WTC11 (cell line): ENCODE data around the gene IFT122. TPM values are rescaled to one million over a fixed set of nuclear protein-coding genes. Genes with fewer than 3 reads are reported as not detected.

ENCODE experiments used
- ATAC-seq: fragments of 200-7000 bp; cut with Tn5 transposase; 2 replicates; pipeline ENCODE4 v1.10.0; 2021; ENCODE audit warnings: mild to moderate bottlenecking, moderate library complexity
- CTCF ChIA-PET: fragments of 300-600 bp; sonication (Branson Sonifier 250); formaldehyde crosslinking; loops from one replicate; lab custom pipeline; 2021; ENCODE audit warnings: antibody characterized with exemption; lab: Charles Lee
- POLR2A ChIA-PET: fragments of 350-600 bp; sonication (Branson Sonifier 250); formaldehyde crosslinking; loops from one replicate; lab custom pipeline; 2021; ENCODE audit warnings: antibody characterized with exemption; lab: Charles Lee
- DNase-seq: peaks from one replicate; pipeline ENCODE4 v3.0.0; 2021; ENCODE audit warnings: low spot score
- H3K27ac Mint-ChIP-seq: 2 replicates; pipeline ENCODE4 v1.8.0; 2021; ENCODE audit warnings: mixed read lengths
- H3K27me3 Mint-ChIP-seq: 2 replicates; pipeline ENCODE4 v1.8.0; 2021; ENCODE audit warnings: low read depth, mild to moderate bottlenecking, moderate library complexity, mixed read lengths
- H3K36me3 Mint-ChIP-seq: 2 replicates; pipeline ENCODE4 v1.8.0; 2021; ENCODE audit warnings: mixed read lengths
- H3K4me1 Mint-ChIP-seq: 2 replicates; pipeline ENCODE4 v1.8.0; 2022; ENCODE audit warnings: mixed read lengths
- H3K4me3 Mint-ChIP-seq: 2 replicates; pipeline ENCODE4 v1.8.0; 2021; ENCODE audit warnings: mild to moderate bottlenecking, moderate library complexity, mixed read lengths
- H3K9me3 Mint-ChIP-seq: 2 replicates; pipeline ENCODE4 v1.8.0; 2021; ENCODE audit warnings: mixed read lengths
- EMX1 ChIP-seq: fragments of 250-450 bp; sonication (Bioruptor Pico); IDR thresholded peaks from 2 replicates; pipeline ENCODE4 v1.8.0; 2021; ENCODE audit warnings: mild to moderate bottlenecking
- FOXJ3 ChIP-seq: sonication (generic); formaldehyde crosslinking; IDR thresholded peaks from 2 replicates; pipeline ENCODE4 v1.9.0; 2021; ENCODE audit warnings: missing genetic modification reagents, mild to moderate bottlenecking, borderline replicate concordance
- FOXP1 ChIP-seq: sonication (generic); formaldehyde crosslinking; IDR thresholded peaks from 2 replicates; pipeline ENCODE4 v1.8.0; 2022; ENCODE audit warnings: missing genetic modification reagents, mild to moderate bottlenecking, moderate library complexity, borderline replicate concordance
- IRF2 ChIP-seq: sonication (generic); formaldehyde crosslinking; IDR thresholded peaks from 2 replicates; pipeline ENCODE4 v1.8.0; 2022; ENCODE audit warnings: low read depth, missing genetic modification reagents, borderline replicate concordance
- MYBL2 ChIP-seq: sonication (generic); formaldehyde crosslinking; IDR thresholded peaks from 2 replicates; pipeline ENCODE4 v1.8.1; 2023; ENCODE audit warnings: mild to moderate bottlenecking, moderate library complexity, missing genetic modification reagents
- NFATC4 ChIP-seq: fragments of 250-450 bp; sonication (Bioruptor Pico); IDR thresholded peaks from 2 replicates; pipeline ENCODE4 v1.9.0; 2021; ENCODE audit warnings: mild to moderate bottlenecking
- OVOL2 ChIP-seq: fragments of 250-450 bp; sonication (Bioruptor Pico); IDR thresholded peaks from 2 replicates; pipeline ENCODE4 v1.9.0; 2021; ENCODE audit warnings: mild to moderate bottlenecking, borderline replicate concordance
- SMAD4 ChIP-seq: sonication (generic); formaldehyde crosslinking; IDR thresholded peaks from 2 replicates; pipeline ENCODE4 v1.8.0; 2022; ENCODE audit warnings: mild to moderate bottlenecking, missing genetic modification reagents
- ZNF138 ChIP-seq: sonication (generic); formaldehyde crosslinking; conservative IDR thresholded peaks from 2 replicates; pipeline ENCODE4 v1.8.1; 2022; ENCODE audit warnings: mild to moderate bottlenecking, moderate library complexity, missing genetic modification reagents
- ZNF232 ChIP-seq: sonication (generic); formaldehyde crosslinking; IDR thresholded peaks from 2 replicates; pipeline ENCODE4 v1.8.0; 2022; ENCODE audit warnings: mild to moderate bottlenecking, missing genetic modification reagents
- ZNF416 ChIP-seq: fragments of 250-450 bp; sonication (Bioruptor Pico); IDR thresholded peaks from 2 replicates; pipeline ENCODE4 v1.9.0; 2021; ENCODE audit warnings: mild to moderate bottlenecking, inconsistent platforms
- ZNF423 ChIP-seq: fragments of 250-450 bp; sonication (Bioruptor Pico); IDR thresholded peaks from 2 replicates; pipeline ENCODE4 v2.1.2; 2022; ENCODE audit warnings: mild to moderate bottlenecking, moderate library complexity
- ZNF671 ChIP-seq: fragments of 250-450 bp; sonication (Bioruptor Pico); IDR thresholded peaks from 2 replicates; pipeline ENCODE4 v1.8.0; 2021; ENCODE audit warnings: mild to moderate bottlenecking
- total RNA-seq: library from RNA; stranded (reverse); gene quantifications from 3 replicates; pipeline ENCODE4 v1.2.3, GENCODE V29; 2021
- TF ChIP-seq, protein P1 (sequence below): sonication (generic); formaldehyde crosslinking; IDR thresholded peaks from 2 replicates; pipeline ENCODE4 v1.8.0; 2023; ENCODE audit warnings: mild to moderate bottlenecking, missing genetic modification reagents
- TF ChIP-seq, protein P2 (sequence below): sonication (generic); formaldehyde crosslinking; IDR thresholded peaks from 2 replicates; pipeline ENCODE4 v1.8.0; 2022; ENCODE audit warnings: missing genetic modification reagents
- TF ChIP-seq, protein P3 (sequence below): sonication (generic); formaldehyde crosslinking; IDR thresholded peaks from 2 replicates; pipeline ENCODE4 v1.8.1; 2022; ENCODE audit warnings: mild to moderate bottlenecking, moderate library complexity, missing genetic modification reagents
- TF ChIP-seq, protein P4 (sequence below): sonication (generic); formaldehyde crosslinking; IDR thresholded peaks from 2 replicates; pipeline ENCODE4 v1.8.1; 2022; ENCODE audit warnings: low read depth, missing genetic modification reagents, borderline replicate concordance

IFT122 gene
- total RNA-seq, 1 experiment from 2014 or later = 22.8 TPM

DNA sequence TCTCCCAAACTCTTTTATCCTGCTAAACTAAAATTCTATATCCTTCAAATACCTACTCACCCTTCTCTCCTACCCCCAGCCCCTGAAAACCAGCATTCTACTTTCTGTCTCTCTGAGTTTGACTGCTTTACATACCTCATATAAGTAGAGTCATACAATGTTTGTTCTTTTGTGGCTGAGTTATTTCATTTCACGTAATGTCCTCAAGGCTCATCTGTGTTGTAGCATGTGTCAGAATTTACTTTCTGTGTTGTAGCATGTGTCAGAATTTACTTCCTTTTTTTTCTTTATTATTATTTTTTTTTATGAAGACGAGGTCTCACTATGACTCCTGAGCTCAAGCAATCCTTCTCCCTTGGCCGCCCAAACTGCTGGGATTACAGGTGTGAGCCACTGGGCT lies 20.1 kb downstream of the IFT122 start:
- Mint-ChIP-seq H3K9me3 (no peaks in the 10 kb centered on the region), H3K4me1 (no peaks in the 10 kb centered on the region), H3K27ac (no peak overlapping the region), H3K4me3 (no peak overlapping the region), H3K36me3 (peaks cover 3% of the 10 kb centered on the region), H3K27me3 (no peaks in the 10 kb centered on the region)
- no peak for DNase-seq
- no peak for TF ChIP-seq EMX1 (CRISPR knock-in tag)
- TF ChIP-seq MYBL2 = no peak
- TF ChIP-seq IRF2 = no peak
- no peak for TF ChIP-seq NFATC4 (CRISPR knock-in tag)
- TF ChIP-seq ZNF416 (CRISPR knock-in tag) = no peak
- TF ChIP-seq, protein P1, sequence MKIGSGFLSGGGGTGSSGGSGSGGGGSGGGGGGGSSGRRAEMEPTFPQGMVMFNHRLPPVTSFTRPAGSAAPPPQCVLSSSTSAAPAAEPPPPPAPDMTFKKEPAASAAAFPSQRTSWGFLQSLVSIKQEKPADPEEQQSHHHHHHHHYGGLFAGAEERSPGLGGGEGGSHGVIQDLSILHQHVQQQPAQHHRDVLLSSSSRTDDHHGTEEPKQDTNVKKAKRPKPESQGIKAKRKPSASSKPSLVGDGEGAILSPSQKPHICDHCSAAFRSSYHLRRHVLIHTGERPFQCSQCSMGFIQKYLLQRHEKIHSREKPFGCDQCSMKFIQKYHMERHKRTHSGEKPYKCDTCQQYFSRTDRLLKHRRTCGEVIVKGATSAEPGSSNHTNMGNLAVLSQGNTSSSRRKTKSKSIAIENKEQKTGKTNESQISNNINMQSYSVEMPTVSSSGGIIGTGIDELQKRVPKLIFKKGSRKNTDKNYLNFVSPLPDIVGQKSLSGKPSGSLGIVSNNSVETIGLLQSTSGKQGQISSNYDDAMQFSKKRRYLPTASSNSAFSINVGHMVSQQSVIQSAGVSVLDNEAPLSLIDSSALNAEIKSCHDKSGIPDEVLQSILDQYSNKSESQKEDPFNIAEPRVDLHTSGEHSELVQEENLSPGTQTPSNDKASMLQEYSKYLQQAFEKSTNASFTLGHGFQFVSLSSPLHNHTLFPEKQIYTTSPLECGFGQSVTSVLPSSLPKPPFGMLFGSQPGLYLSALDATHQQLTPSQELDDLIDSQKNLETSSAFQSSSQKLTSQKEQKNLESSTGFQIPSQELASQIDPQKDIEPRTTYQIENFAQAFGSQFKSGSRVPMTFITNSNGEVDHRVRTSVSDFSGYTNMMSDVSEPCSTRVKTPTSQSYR = no peak
- TF ChIP-seq, protein P2, sequence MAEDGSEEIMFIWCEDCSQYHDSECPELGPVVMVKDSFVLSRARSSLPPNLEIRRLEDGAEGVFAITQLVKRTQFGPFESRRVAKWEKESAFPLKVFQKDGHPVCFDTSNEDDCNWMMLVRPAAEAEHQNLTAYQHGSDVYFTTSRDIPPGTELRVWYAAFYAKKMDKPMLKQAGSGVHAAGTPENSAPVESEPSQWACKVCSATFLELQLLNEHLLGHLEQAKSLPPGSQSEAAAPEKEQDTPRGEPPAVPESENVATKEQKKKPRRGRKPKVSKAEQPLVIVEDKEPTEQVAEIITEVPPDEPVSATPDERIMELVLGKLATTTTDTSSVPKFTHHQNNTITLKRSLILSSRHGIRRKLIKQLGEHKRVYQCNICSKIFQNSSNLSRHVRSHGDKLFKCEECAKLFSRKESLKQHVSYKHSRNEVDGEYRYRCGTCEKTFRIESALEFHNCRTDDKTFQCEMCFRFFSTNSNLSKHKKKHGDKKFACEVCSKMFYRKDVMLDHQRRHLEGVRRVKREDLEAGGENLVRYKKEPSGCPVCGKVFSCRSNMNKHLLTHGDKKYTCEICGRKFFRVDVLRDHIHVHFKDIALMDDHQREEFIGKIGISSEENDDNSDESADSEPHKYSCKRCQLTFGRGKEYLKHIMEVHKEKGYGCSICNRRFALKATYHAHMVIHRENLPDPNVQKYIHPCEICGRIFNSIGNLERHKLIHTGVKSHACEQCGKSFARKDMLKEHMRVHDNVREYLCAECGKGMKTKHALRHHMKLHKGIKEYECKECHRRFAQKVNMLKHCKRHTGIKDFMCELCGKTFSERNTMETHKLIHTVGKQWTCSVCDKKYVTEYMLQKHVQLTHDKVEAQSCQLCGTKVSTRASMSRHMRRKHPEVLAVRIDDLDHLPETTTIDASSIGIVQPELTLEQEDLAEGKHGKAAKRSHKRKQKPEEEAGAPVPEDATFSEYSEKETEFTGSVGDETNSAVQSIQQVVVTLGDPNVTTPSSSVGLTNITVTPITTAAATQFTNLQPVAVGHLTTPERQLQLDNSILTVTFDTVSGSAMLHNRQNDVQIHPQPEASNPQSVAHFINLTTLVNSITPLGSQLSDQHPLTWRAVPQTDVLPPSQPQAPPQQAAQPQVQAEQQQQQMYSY (CRISPR knock-in tag) = no peak
- no peak for TF ChIP-seq ZNF138 (CRISPR knock-in tag)
- no peak for TF ChIP-seq FOXJ3 (CRISPR knock-in tag)
- no peak for TF ChIP-seq ZNF232 (CRISPR knock-in tag)
- TF ChIP-seq, protein P3, sequence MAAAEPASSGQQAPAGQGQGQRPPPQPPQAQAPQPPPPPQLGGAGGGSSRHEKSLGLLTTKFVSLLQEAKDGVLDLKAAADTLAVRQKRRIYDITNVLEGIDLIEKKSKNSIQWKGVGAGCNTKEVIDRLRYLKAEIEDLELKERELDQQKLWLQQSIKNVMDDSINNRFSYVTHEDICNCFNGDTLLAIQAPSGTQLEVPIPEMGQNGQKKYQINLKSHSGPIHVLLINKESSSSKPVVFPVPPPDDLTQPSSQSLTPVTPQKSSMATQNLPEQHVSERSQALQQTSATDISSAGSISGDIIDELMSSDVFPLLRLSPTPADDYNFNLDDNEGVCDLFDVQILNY (CRISPR knock-in tag) = no peak
- no peak for TF ChIP-seq ZNF671 (CRISPR knock-in tag)
- TF ChIP-seq FOXP1 = no peak
- TF ChIP-seq, protein P4, sequence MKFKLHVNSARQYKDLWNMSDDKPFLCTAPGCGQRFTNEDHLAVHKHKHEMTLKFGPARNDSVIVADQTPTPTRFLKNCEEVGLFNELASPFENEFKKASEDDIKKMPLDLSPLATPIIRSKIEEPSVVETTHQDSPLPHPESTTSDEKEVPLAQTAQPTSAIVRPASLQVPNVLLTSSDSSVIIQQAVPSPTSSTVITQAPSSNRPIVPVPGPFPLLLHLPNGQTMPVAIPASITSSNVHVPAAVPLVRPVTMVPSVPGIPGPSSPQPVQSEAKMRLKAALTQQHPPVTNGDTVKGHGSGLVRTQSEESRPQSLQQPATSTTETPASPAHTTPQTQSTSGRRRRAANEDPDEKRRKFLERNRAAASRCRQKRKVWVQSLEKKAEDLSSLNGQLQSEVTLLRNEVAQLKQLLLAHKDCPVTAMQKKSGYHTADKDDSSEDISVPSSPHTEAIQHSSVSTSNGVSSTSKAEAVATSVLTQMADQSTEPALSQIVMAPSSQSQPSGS (CRISPR knock-in tag) = no peak
- no peak for TF ChIP-seq ZNF423 (CRISPR knock-in tag)
- TF ChIP-seq OVOL2 (CRISPR knock-in tag) = no peak
- no peak for ATAC-seq
- CTCF ChIA-PET = no interaction called here
- POLR2A ChIA-PET = no interaction called here

DNA sequence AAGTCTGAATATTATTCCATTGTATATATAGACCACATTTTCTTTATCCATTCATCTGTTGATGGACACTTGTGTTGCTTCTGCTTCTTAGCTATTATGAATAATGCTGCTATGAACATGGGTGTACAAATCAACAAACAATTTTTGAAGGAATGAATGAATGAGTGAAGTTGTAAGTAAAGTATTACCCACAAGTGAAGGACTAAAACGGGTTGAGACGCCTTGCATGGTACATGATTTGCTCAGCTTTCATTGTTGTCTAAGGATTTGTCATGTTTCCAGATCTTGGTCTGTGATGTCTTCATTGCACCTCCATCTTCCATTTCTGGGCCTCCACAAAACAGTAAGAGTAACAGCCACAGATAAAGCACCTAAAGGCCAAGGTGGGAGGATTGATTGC lies 20.5 kb downstream of the IFT122 start:
- CTCF ChIA-PET = no interaction called here
- no peak for DNase-seq
- H3K4me3 Mint-ChIP-seq = no peak overlapping the region
- no peaks in the 10 kb centered on the region for H3K9me3 Mint-ChIP-seq
- ATAC-seq = no peak
- no peak overlapping the region for H3K27ac Mint-ChIP-seq
- H3K4me1 Mint-ChIP-seq = no peaks in the 10 kb centered on the region
- H3K36me3 Mint-ChIP-seq = peaks cover 3% of the 10 kb centered on the region
- TF ChIP-seq SMAD4 = no peak
- TF ChIP-seq, all 79 proteins: peak for 0
- H3K27me3 Mint-ChIP-seq = no peaks in the 10 kb centered on the region
- POLR2A ChIA-PET = no interaction called here
